Thyroid gland (tissue), 4 donors: Measurements from ENCODE around the gene ZNF175. TPM values are rescaled to one million over a fixed set of nuclear protein-coding genes. Genes with fewer than 3 reads are reported as not detected.

ENCODE experiments used
- DNase-seq, 2 donors: peaks; one replicate each; pipeline ENCODE4 v3.0.0-alpha.2; 2019
- H3K27ac ChIP-seq, 3 donors: fragments of 200-600 bp; sonication (generic); 1 replicate in 2 of 3; 2 replicates in 1 of 3; pipeline ENCODE4 v1.5.1; 2016 to 2019; ENCODE audit warnings: mild to moderate bottlenecking in 1 of 3, moderate library complexity in 1 of 3
- H3K27me3 ChIP-seq: fragments of 200-600 bp; sonication (generic); one replicate; pipeline ENCODE4 v1.5.1; 2019
- H3K36me3 ChIP-seq, 2 donors: fragments of 200-600 bp; sonication (generic); one replicate each; pipeline ENCODE4 v1.5.1; 2016 to 2019
- H3K4me1 ChIP-seq, 2 donors: fragments of 200-600 bp; sonication (generic); one replicate each; pipeline ENCODE4 v1.5.1; 2017 to 2019
- H3K4me3 ChIP-seq, 3 donors: fragments of 200-600 bp; sonication (generic); replicated peaks in 1 of 3; 1 replicate in 2 of 3; 2 replicates in 1 of 3; pipeline ENCODE4 v1.5.1; 2016; ENCODE audit warnings: mild to moderate bottlenecking in 1 of 3
- H3K9me3 ChIP-seq: fragments of 200-600 bp; sonication (generic); one replicate; pipeline ENCODE4 v1.5.1; 2017
- POLR2A ChIP-seq, 2 donors: fragments of 450-650 bp; IDR thresholded peaks; one replicate each; pipeline ENCODE4 v1.6.1; 2017; ENCODE audit warnings: antibody characterized with exemption in 2 of 2, mild to moderate bottlenecking in 2 of 2, moderate library complexity in 1 of 2
- WGBS, 2 donors: methylation state at CpG; one replicate each; pipeline ENCODE4 v1.1.5; 2017; 5-methylcytosine and 5-hydroxymethylcytosine counted together
- intact Hi-C: fragments of 100-400 bp; cut with DNase I; formaldehyde crosslinking; loops from one replicate; pipeline ENCODE4 v1.15.1; 2023
- total RNA-seq, 4 donors: library from RNA; depleted of rRNA; stranded (reverse); fragments of >200 nt; gene quantifications; one replicate each; pipeline ENCODE4 v1.2.3, GENCODE V29; 2016
- TF ChIP-seq, protein P1 (sequence below), 6 experiments: fragments of 200-600 bp in 3 of 6; fragments of 450-650 bp in 3 of 6; sonication (generic) in 3 of 6; IDR thresholded peaks; one replicate each; pipeline ENCODE4 v1.5.1; 2016 to 2019; ENCODE audit warnings: antibody characterized with exemption in 6 of 6, mild to moderate bottlenecking in 2 of 6, inconsistent platforms in 1 of 6, moderate library complexity in 1 of 6

The ZNF175 gene
- total RNA-seq, 4 donors from 2014 or later, result 9.0 to 12.9 (median 9.4) TPM

DNA sequence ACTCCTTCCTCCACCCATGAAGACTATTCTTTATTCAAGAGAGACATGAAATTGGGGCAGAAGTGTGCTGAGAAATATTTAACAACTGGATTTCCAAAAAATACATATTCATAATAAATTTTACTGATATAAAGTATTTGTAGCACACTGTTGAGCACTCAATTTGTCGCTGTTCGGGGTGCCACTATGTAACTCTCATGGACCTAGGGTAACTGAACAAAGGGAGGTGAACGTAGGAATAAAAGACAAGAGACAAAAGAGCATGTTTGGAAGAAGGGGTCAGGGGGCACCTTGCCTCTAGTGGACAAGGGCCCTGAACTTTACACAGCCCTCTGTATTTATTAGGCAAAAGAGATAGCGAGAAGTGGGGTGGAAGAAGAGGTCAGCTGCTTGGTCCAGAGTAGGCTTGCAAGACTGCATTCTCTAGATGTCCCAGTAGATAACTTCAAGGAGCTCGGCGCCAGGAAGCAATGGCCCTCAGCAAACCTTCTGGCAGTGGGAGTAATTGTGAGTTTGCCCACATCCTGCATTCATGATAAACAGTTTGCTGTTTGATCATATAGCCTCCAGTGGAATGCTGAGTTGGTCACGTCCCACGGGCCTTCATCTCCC is 4.5 kb upstream of the ZNF175 start:
- intact Hi-C loops, result no loop called here
- Histone ChIP-seq H3K36me3 (no peaks in the 10 kb centered on the region), H3K4me1 (peaks cover under 1% of the 10 kb centered on the region in 2 donors), H3K27me3 (no peaks in the 10 kb centered on the region), H3K27ac (no peak overlapping the region), H3K9me3 (no peaks in the 10 kb centered on the region), H3K4me3 (no peak overlapping the region)
- TF ChIP-seq, protein P1, sequence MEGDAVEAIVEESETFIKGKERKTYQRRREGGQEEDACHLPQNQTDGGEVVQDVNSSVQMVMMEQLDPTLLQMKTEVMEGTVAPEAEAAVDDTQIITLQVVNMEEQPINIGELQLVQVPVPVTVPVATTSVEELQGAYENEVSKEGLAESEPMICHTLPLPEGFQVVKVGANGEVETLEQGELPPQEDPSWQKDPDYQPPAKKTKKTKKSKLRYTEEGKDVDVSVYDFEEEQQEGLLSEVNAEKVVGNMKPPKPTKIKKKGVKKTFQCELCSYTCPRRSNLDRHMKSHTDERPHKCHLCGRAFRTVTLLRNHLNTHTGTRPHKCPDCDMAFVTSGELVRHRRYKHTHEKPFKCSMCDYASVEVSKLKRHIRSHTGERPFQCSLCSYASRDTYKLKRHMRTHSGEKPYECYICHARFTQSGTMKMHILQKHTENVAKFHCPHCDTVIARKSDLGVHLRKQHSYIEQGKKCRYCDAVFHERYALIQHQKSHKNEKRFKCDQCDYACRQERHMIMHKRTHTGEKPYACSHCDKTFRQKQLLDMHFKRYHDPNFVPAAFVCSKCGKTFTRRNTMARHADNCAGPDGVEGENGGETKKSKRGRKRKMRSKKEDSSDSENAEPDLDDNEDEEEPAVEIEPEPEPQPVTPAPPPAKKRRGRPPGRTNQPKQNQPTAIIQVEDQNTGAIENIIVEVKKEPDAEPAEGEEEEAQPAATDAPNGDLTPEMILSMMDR (IDR thresholded peaks at IDR 0.05), result no peak
- no peak for TF ChIP-seq POLR2A (IDR thresholded peaks at IDR 0.05)
- 45 to 48% methylated on average over 8 of the region's 8 CpGs for WGBS, 2 donors
- DNase-seq, result no peak

DNA sequence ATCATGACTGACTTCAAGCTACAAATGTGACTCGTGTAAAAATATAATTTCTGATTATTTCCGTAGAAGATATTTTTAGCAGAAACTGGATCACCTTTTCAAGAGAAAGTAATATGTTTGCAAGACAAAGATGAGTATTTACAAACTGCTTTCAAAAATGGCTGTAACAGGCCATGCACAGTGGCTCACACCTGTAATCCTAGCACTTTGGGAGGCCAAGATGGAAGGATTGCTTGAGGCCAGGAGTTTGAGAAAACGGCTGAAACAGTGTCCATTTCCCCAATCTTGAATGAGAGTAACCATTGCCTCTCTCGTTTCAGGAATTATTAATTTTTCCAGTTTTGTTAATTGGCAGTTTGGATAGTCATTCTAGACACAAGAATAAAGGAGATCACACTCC is 3.5 kb upstream of the ZNF175 start:
- H3K36me3 ChIP-seq, result no peaks in the 10 kb centered on the region
- H3K27ac ChIP-seq, result no peak overlapping the region
- H3K9me3 ChIP-seq, result no peaks in the 10 kb centered on the region
- TF ChIP-seq, protein P1 (IDR thresholded peaks at IDR 0.05), result no peak
- peaks cover 10% of the 10 kb centered on the region in 2 donors for H3K4me1 ChIP-seq
- H3K4me3 ChIP-seq, result no peak overlapping the region
- 79 to 81% methylated on average over 4 of the region's 4 CpGs for whole genome bisulfite sequencing, 2 donors
- DNase-seq, result no peak
- intact Hi-C loops, result no loop called here
- no peaks in the 10 kb centered on the region for H3K27me3 ChIP-seq

DNA sequence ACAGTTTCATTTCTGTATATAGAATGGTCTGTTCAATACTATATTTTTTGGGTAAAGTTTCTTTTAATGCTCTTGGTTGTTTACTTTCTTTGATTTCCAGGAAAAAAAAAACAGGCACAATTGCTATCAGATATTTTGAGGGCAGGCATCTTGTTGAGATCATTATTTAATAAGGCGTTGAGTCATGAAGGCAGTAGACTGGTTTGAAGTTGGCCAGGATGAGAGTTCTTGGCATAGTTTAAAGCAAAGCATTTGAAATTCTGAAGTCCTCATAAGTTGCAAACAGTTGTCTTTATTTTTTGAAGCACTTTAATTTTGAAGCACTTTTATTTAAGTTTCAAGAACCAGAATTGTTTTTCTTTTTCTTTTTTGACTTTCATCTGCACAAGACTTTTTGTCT is 2.6 kb upstream of the ZNF175 start:
- TF ChIP-seq, protein P1 (IDR thresholded peaks at IDR 0.05), result no peak
- no peak for TF ChIP-seq POLR2A (IDR thresholded peaks at IDR 0.05)
- H3K27ac ChIP-seq, result no peak overlapping the region
- H3K36me3 ChIP-seq, result peaks cover 2% of the 10 kb centered on the region in 2 donors
- DNase-seq, result no peak
- no peaks in the 10 kb centered on the region for H3K9me3 ChIP-seq
- 71 to 83% methylated on average over 1 of the region's 1 CpG for WGBS, 2 donors
- intact Hi-C loops, result no loop called here
- no peaks in the 10 kb centered on the region for H3K27me3 ChIP-seq
- H3K4me1 ChIP-seq, result peaks cover 10 to 16% of the 10 kb centered on the region in 2 donors
- H3K4me3 ChIP-seq, result no peak overlapping the region

DNA sequence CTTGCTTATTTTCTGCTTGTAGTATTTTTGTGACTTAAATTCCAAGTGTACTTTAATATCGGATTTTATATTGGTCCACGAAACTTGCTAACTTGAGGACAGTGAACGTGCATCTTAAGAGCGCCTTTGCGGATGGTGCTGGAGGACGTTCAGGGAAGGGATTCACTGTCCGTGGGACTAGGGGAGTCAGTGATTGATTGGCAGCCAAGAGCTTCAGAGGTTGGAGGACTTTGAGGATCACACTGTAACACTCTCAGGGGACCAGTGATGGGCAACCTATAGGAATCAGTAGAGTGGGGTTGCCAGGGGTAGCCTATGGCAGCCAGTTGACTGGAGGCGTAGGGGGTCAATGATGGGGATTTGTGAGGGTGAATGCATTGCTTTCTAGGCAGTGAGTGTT is 516 bp downstream of the ZNF175 start:
- intact Hi-C loops, result no loop called here
- peak overlapping the region; percentile 15 to 61 (median 33) for H3K4me3 ChIP-seq
- WGBS, 2 donors, result 6 to 9% methylated on average over 8 of the region's 8 CpGs
- H3K27me3 ChIP-seq, result no peaks in the 10 kb centered on the region
- H3K27ac ChIP-seq, result no peak overlapping the region
- peaks cover 10 to 17% of the 10 kb centered on the region in 2 donors for H3K4me1 ChIP-seq
- peaks cover 5 to 6% of the 10 kb centered on the region in 2 donors for H3K36me3 ChIP-seq
- no peaks in the 10 kb centered on the region for H3K9me3 ChIP-seq
- DNase-seq, result no peak
- no peak for TF ChIP-seq POLR2A (IDR thresholded peaks at IDR 0.05)
- TF ChIP-seq, protein P1 (IDR thresholded peaks at IDR 0.05), result no peak

DNA sequence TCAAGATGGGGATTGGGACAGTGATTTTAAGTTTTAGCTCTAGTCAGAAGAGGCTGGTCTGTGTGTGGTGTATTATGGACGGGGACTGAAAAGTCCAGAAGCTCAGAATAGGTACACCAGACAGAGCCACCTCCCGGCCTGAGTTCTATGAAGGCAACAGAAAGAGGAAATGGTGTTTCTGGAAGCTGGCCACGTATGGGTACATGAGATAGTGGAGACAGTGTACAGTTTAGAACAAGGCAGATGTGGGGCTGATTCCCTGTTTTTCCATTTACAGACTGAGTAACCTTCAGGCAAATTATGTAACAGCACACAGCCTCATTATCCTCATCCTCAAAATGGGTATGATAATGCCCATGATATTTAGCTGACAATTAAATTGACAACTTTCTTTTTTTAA is 1.3 kb downstream of the ZNF175 start:
- H3K4me3 ChIP-seq, result no peak overlapping the region
- H3K36me3 ChIP-seq, result peaks cover 5 to 6% of the 10 kb centered on the region in 2 donors
- no peak for DNase-seq
- WGBS, 2 donors, result 77 to 78% methylated on average over 3 of the region's 3 CpGs
- H3K4me1 ChIP-seq, result peaks cover 10 to 17% of the 10 kb centered on the region in 2 donors
- H3K27ac ChIP-seq, result no peak overlapping the region
- no peaks in the 10 kb centered on the region for H3K27me3 ChIP-seq
- H3K9me3 ChIP-seq, result no peaks in the 10 kb centered on the region
- no peak for TF ChIP-seq POLR2A (IDR thresholded peaks at IDR 0.05)
- TF ChIP-seq, protein P1 (IDR thresholded peaks at IDR 0.05), result no peak
- intact Hi-C loops, result no loop called here
